Mesenchymal stem cell (in vitro differentiated cells and primary cell): ENCODE measurements around the gene CDC37L1.

ENCODE experiments used
- DNase-seq: peaks from one replicate; pipeline ENCODE4 v3.0.0-alpha.2; 2013
- H2AFZ ChIP-seq: one replicate; pipeline ENCODE4 v1.6.1; 2013; ENCODE audit warnings: low read depth, mild to moderate bottlenecking, control low read depth, inconsistent platforms, low read length, moderate library complexity
- H2AK5ac ChIP-seq: 2 replicates; pipeline ENCODE4 v1.6.1; 2013; ENCODE audit warnings: low read length, moderate library complexity, mild to moderate bottlenecking, inconsistent platforms; ENCODE audit not compliant: severe bottlenecking
- H2BK120ac ChIP-seq: one replicate; pipeline ENCODE4 v1.6.1; 2013; ENCODE audit warnings: low read depth, mild to moderate bottlenecking, inconsistent platforms, low read length, moderate library complexity
- H2BK12ac ChIP-seq, 2 experiments: one replicate each; pipeline ENCODE4 v1.6.1; 2013; ENCODE audit warnings: inconsistent platforms in 2 of 2, low read length in 2 of 2, mild to moderate bottlenecking in 2 of 2, moderate library complexity in 2 of 2, control low read depth in 1 of 2
- H2BK15ac ChIP-seq: one replicate; pipeline ENCODE4 v1.6.1; 2013; ENCODE audit warnings: mild to moderate bottlenecking, low read depth, inconsistent platforms; ENCODE audit not compliant: poor library complexity, severe bottlenecking
- H2BK5ac ChIP-seq: 2 replicates; pipeline ENCODE4 v1.6.1; 2013; ENCODE audit warnings: low read depth, mild to moderate bottlenecking, low read length, control low read depth, inconsistent platforms; ENCODE audit not compliant: poor library complexity, severe bottlenecking
- H3K14ac ChIP-seq, 2 experiments: one replicate each; pipeline ENCODE4 v1.6.1; 2013; ENCODE audit warnings: inconsistent platforms in 2 of 2, low read length in 2 of 2, control low read depth in 1 of 2, mild to moderate bottlenecking in 1 of 2, moderate library complexity in 1 of 2
- H3K18ac ChIP-seq, 2 experiments: one replicate each; pipeline ENCODE4 v1.6.1; 2013; ENCODE audit warnings: inconsistent platforms in 2 of 2, low read length in 2 of 2, control low read depth in 1 of 2, low read depth in 1 of 2, mild to moderate bottlenecking in 1 of 2
- H3K23ac ChIP-seq, 2 experiments: one replicate each; pipeline ENCODE4 v1.6.1; 2013; ENCODE audit warnings: inconsistent platforms in 2 of 2, low read length in 2 of 2, mild to moderate bottlenecking in 2 of 2, moderate library complexity in 2 of 2, control low read depth in 1 of 2
- H3K27ac ChIP-seq: 2 replicates; pipeline ENCODE4 v1.5.1; 2013; ENCODE audit warnings: mild to moderate bottlenecking, moderate library complexity, low read length, control low read depth, inconsistent platforms; ENCODE audit not compliant: poor library complexity, severe bottlenecking
- H3K27me3 ChIP-seq, 2 experiments: 2 replicates each; pipeline versions ENCODE4 v1.6.1 to v1.7.0; 2013; ENCODE audit warnings: low read length in 2 of 2, mild to moderate bottlenecking in 2 of 2, moderate library complexity in 2 of 2, control low read depth in 1 of 2, inconsistent platforms in 1 of 2; ENCODE audit not compliant: control insufficient read depth in 1 of 2, insufficient read depth in 1 of 2
- H3K36me3 ChIP-seq, 2 experiments: 2 replicates each; pipeline versions ENCODE4 v1.6.1 to v1.7.0; 2013; ENCODE audit warnings: low read length in 2 of 2, control low read depth in 1 of 2, inconsistent platforms in 1 of 2, low read depth in 1 of 2, mild to moderate bottlenecking in 1 of 2; ENCODE audit not compliant: insufficient read depth in 2 of 2, control insufficient read depth in 1 of 2
- H3K4ac ChIP-seq, 2 experiments: one replicate each; pipeline ENCODE4 v1.6.1; 2013; ENCODE audit warnings: inconsistent platforms in 2 of 2, low read length in 2 of 2, mild to moderate bottlenecking in 2 of 2, moderate library complexity in 2 of 2, control low read depth in 1 of 2, low read depth in 1 of 2
- H3K4me1 ChIP-seq: 2 replicates; pipeline ENCODE4 v1.6.1; 2013; ENCODE audit warnings: low read depth, low read length, control low read depth; ENCODE audit not compliant: control insufficient read depth, insufficient read depth
- H3K4me2 ChIP-seq: 2 replicates; pipeline ENCODE4 v1.6.1; 2013; ENCODE audit warnings: low read length, mild to moderate bottlenecking, inconsistent platforms; ENCODE audit not compliant: poor library complexity, severe bottlenecking
- H3K4me3 ChIP-seq, 2 experiments: 2 replicates each; pipeline versions ENCODE4 v1.5.1 to v1.7.0; 2013; ENCODE audit warnings: low read length in 2 of 2, mild to moderate bottlenecking in 2 of 2, control low read depth in 1 of 2, low read depth in 1 of 2; ENCODE audit not compliant: insufficient read depth in 1 of 2
- H3K79me1 ChIP-seq: replicated peaks from 2 replicates; pipeline ENCODE4 v1.6.1; 2013; ENCODE audit warnings: mild to moderate bottlenecking, control low read depth, low read length, inconsistent platforms; ENCODE audit not compliant: poor library complexity, severe bottlenecking
- H3K9ac ChIP-seq: 2 replicates; pipeline ENCODE4 v1.7.0; 2013; ENCODE audit warnings: mild to moderate bottlenecking, low read length, moderate library complexity
- H3K9me3 ChIP-seq: 2 replicates; pipeline ENCODE4 v1.7.0; 2013; ENCODE audit warnings: mild to moderate bottlenecking, low read length; ENCODE audit not compliant: control insufficient read depth
- H4K8ac ChIP-seq: one replicate; pipeline ENCODE4 v1.6.1; 2013; ENCODE audit warnings: inconsistent platforms, mild to moderate bottlenecking, low read length, moderate library complexity
- H4K91ac ChIP-seq: one replicate; pipeline ENCODE4 v1.6.1; 2013; ENCODE audit warnings: mild to moderate bottlenecking, low read length, inconsistent platforms
- WGBS: methylation state at CpG from one replicate; pipeline ENCODE4 v1.1.7; 2013; ENCODE audit warnings: mixed read lengths; 5-methylcytosine and 5-hydroxymethylcytosine counted together

Gene CDC37L1

GRCh38 chr9:4691795-4692194 lies 12.4 kb downstream of the CDC37L1 start:
- H3K27me3 ChIP-seq, result no peaks in the 10 kb centered on the region
- H2AK5ac ChIP-seq, result no peak overlapping the region
- no peak overlapping the region for H3K23ac ChIP-seq
- no peak for DNase-seq
- peaks cover 10% of the 10 kb centered on the region for H3K79me1 ChIP-seq
- no peak overlapping the region for H3K18ac ChIP-seq
- WGBS, result 100% methylated on average over 1 of the region's 3 CpGs
- H3K4me1 ChIP-seq, result no peaks in the 10 kb centered on the region
- no peak overlapping the region for H3K14ac ChIP-seq
- no peak overlapping the region for H3K4ac ChIP-seq
- H2BK5ac ChIP-seq, result no peak overlapping the region
- H4K91ac ChIP-seq, result no peak overlapping the region
- H2BK15ac ChIP-seq, result no peak overlapping the region
- no peak overlapping the region for H2BK12ac ChIP-seq
- H2BK120ac ChIP-seq, result no peak overlapping the region
- H3K9ac ChIP-seq, result peak overlapping the region; percentile 71
- no peak overlapping the region for H3K27ac ChIP-seq
- no peak overlapping the region for H2AFZ ChIP-seq
- peaks cover 12 to 37% of the 10 kb centered on the region in 2 experiments for H3K36me3 ChIP-seq
- no peak overlapping the region for H4K8ac ChIP-seq
- H3K4me3 ChIP-seq, result no peak overlapping the region
- H3K4me2 ChIP-seq, result no peak overlapping the region
- H3K9me3 ChIP-seq, result no peaks in the 10 kb centered on the region

DNA sequence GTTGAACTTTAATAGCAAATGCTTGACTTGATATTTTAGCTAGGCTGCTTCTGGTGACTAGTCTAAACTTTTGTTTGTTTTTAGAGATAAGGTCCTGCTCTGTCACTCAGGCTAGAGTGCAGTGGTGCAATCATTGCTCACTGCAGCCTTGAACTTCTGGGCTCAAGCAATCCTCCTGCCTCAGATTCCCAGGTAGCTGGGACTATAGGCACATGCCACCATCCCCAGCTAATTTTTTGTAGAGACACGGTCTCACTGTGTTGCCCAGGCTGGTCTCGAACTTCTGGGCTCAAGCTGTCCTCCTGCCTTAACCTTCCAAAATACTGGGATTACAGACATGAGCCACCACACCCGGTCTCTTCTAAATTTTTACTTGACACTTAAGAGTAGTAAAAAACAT lies 20.7 kb downstream of the CDC37L1 start:
- H3K18ac ChIP-seq, result no peak overlapping the region
- no peak overlapping the region for H4K91ac ChIP-seq
- no peaks in the 10 kb centered on the region for H3K9me3 ChIP-seq
- H3K36me3 ChIP-seq, result peaks cover 6 to 81% of the 10 kb centered on the region in 2 experiments
- peaks cover 6% of the 10 kb centered on the region for H3K79me1 ChIP-seq
- H2BK12ac ChIP-seq, result no peak overlapping the region
- no peak overlapping the region for H2BK120ac ChIP-seq
- H3K4me2 ChIP-seq, result no peak overlapping the region
- H2AK5ac ChIP-seq, result no peak overlapping the region
- H4K8ac ChIP-seq, result no peak overlapping the region
- H3K14ac ChIP-seq, result no peak overlapping the region
- no peak overlapping the region for H2BK5ac ChIP-seq
- H3K23ac ChIP-seq, result no peak overlapping the region
- H3K4me1 ChIP-seq, result no peaks in the 10 kb centered on the region
- H3K4me3 ChIP-seq, result no peak overlapping the region
- H2AFZ ChIP-seq, result no peak overlapping the region
- H3K27ac ChIP-seq, result no peak overlapping the region
- DNase-seq, result peak; percentile 15
- no peak overlapping the region for H3K9ac ChIP-seq
- H3K4ac ChIP-seq, result no peak overlapping the region
- H3K27me3 ChIP-seq, result no peaks in the 10 kb centered on the region
- whole genome bisulfite sequencing, result 98% methylated on average over 2 of the region's 3 CpGs
- H2BK15ac ChIP-seq, result no peak overlapping the region

DNA sequence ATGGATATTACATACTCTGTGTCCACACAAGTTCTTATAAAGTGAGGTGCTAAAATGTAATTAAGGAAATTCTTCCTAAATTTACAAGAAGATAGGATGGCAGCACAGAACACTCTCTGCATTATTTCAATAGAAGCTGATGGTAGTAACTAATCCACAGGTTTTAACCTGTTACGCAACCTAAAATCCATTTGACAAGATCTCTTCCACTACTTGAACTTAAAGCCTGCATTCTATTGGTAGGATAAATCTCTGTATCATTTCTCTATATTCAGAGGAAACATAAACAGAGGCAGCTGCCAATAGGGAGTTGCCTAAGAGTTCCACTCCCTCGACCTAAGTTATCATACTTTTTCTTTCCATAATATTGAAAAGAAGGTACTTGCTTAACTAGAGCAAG lies 21.6 kb downstream of the CDC37L1 start:
- Histone ChIP-seq H2BK5ac (no peak overlapping the region), H4K8ac (no peak overlapping the region), H3K4ac (no peak overlapping the region), H3K27me3 (no peaks in the 10 kb centered on the region), H4K91ac (no peak overlapping the region), H3K9me3 (no peaks in the 10 kb centered on the region), H3K27ac (no peak overlapping the region), H3K23ac (no peak overlapping the region), H2BK12ac (no peak overlapping the region), H2BK120ac (no peak overlapping the region), H2AK5ac (no peak overlapping the region), H3K9ac (no peak overlapping the region), H2AFZ (no peak overlapping the region), H3K36me3 (peaks cover 0 to 81% of the 10 kb centered on the region in 2 experiments), H3K79me1 (peaks cover 4% of the 10 kb centered on the region), H3K18ac (no peak overlapping the region), H3K4me1 (no peaks in the 10 kb centered on the region), H3K14ac (no peak overlapping the region), H2BK15ac (no peak overlapping the region), H3K4me2 (no peak overlapping the region), H3K4me3 (no peak overlapping the region)
- no peak for DNase-seq
- 100% methylated on average over 1 of the region's 2 CpGs for WGBS

DNA sequence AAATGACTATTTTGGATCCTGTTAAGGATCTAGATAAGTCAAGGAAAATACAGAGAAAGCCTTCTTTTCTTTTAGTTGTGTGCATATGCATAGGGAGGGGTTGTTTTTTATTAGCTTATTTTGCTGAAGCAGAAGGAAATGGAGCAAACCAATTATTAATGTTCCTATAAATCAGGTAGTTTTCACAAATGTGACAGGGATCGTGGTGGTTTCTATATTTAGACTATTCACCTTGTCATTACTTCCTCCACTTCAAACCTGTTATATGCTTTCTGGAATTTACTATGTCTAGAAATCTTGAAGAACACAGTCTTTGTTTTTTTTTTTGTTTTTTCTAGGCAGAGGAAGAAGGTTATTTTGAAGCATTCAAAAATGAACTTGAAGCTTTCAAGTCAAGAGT lies 22.2 kb downstream of the CDC37L1 start:
- no peaks in the 10 kb centered on the region for H3K4me1 ChIP-seq
- H2AK5ac ChIP-seq, result no peak overlapping the region
- H3K79me1 ChIP-seq, result peaks cover 3% of the 10 kb centered on the region
- no peak overlapping the region for H3K18ac ChIP-seq
- no peak overlapping the region for H2AFZ ChIP-seq
- H3K27ac ChIP-seq, result no peak overlapping the region
- H3K14ac ChIP-seq, result no peak overlapping the region
- no peak overlapping the region for H2BK120ac ChIP-seq
- H3K27me3 ChIP-seq, result no peaks in the 10 kb centered on the region
- no peaks in the 10 kb centered on the region for H3K9me3 ChIP-seq
- no peak overlapping the region for H2BK12ac ChIP-seq
- H4K91ac ChIP-seq, result no peak overlapping the region
- H3K23ac ChIP-seq, result no peak overlapping the region
- no peak overlapping the region for H3K4me3 ChIP-seq
- peaks cover 0 to 87% of the 10 kb centered on the region in 2 experiments for H3K36me3 ChIP-seq
- no peak overlapping the region for H2BK5ac ChIP-seq
- H4K8ac ChIP-seq, result no peak overlapping the region
- no peak for DNase-seq
- no peak overlapping the region for H3K9ac ChIP-seq
- H3K4me2 ChIP-seq, result no peak overlapping the region
- H3K4ac ChIP-seq, result no peak overlapping the region
- no peak overlapping the region for H2BK15ac ChIP-seq
- no CpG with 5 or more reads among the region's 1 CpG for WGBS
